MCF 10A (cell line): ENCODE data around the gene SLC16A3. TPM values are rescaled to one million over a fixed set of nuclear protein-coding genes. Genes with fewer than 3 reads are reported as not detected.
A peak's percentile ranks its signal among the peaks of the same experiment; 100 is the strongest.

Source experiments
- BruUV-seq: library from RNA; stranded (reverse); fragments of 400-500 nt; replicated peaks from 2 replicates; lab custom pipeline; 2021; lab: Mats Ljungman, UMichigan
- CTCF ChIA-PET: fragments of 300-600 bp; sonication (Branson Sonifier 250); formaldehyde crosslinking; extraction: SDS; loops from one replicate; lab custom pipeline; 2021; ENCODE audit warnings: antibody characterized with exemption, inconsistent platforms; lab: Yijun Ruan, JAX
- POLR2A ChIA-PET: fragments of 300-600, 350-650 bp; sonication (Branson Sonifier 250); formaldehyde crosslinking; extraction: SDS; loops from one replicate; lab custom pipeline; 2020; ENCODE audit warnings: antibody characterized with exemption, inconsistent platforms; lab: Yijun Ruan, JAX
- DNase-seq: peaks from one replicate; pipeline ENCODE4 v3.0.0-alpha.2; 2018; ENCODE audit not compliant: unreplicated experiment
- H3K27ac Mint-ChIP-seq: one replicate; pipeline ENCODE4 v1.8.0; 2022; ENCODE audit warnings: mild to moderate bottlenecking, low read depth, mixed read lengths; ENCODE audit not compliant: unreplicated experiment
- H3K27me3 Mint-ChIP-seq: one replicate; pipeline ENCODE4 v1.8.0; 2022; ENCODE audit warnings: mixed read lengths; ENCODE audit not compliant: insufficient read depth, unreplicated experiment
- H3K36me3 Mint-ChIP-seq: one replicate; pipeline ENCODE4 v1.8.0; 2022; ENCODE audit warnings: mild to moderate bottlenecking, moderate library complexity, mixed read lengths; ENCODE audit not compliant: insufficient read depth, unreplicated experiment
- H3K4me1 Mint-ChIP-seq: one replicate; pipeline ENCODE4 v1.8.0; 2022; ENCODE audit warnings: mixed read lengths; ENCODE audit not compliant: insufficient read depth, unreplicated experiment
- H3K4me3 Mint-ChIP-seq: one replicate; pipeline ENCODE4 v1.8.0; 2022; ENCODE audit warnings: mild to moderate bottlenecking, moderate library complexity, mixed read lengths; ENCODE audit not compliant: unreplicated experiment
- H3K9me3 Mint-ChIP-seq: one replicate; pipeline ENCODE4 v1.8.0; 2022; ENCODE audit warnings: mixed read lengths; ENCODE audit not compliant: unreplicated experiment
- CTCF ChIP-seq: fragments of 200-600 bp; IDR thresholded peaks from one replicate; pipeline ENCODE4 v1.8.0; 2022; ENCODE audit warnings: antibody characterized with exemption, mild to moderate bottlenecking; ENCODE audit not compliant: unreplicated experiment
- intact Hi-C: fragments of 100-400 bp; cut with micrococcal nuclease; formaldehyde crosslinking; loops from 2 replicates; pipeline ENCODE4 v1.14.1; 2022
- total RNA-seq: library from RNA; stranded (reverse); gene quantifications from 2 replicates; pipeline ENCODE4 v1.2.3, GENCODE V29; 2022

SLC16A3 gene
- total RNA-seq, 1 experiment from 2014 or later, result 350 TPM

- Mint-ChIP-seq H3K36me3 (peaks cover 100% of the 10 kb centered on the region), H3K4me1 (peaks cover 69% of the 10 kb centered on the region), H3K27me3 (no peaks in the 10 kb centered on the region), H3K9me3 (no peaks in the 10 kb centered on the region), H3K4me3 (peak overlapping the region; percentile 31), H3K27ac (peak overlapping the region; percentile 75)
- DNase-seq, result peak; percentile 62
- POLR2A ChIA-PET, result interaction anchor here (0.6 to 6.6 kb wide), 29 partner anchors 8 to 377 kb away, joined by 3 to 66 read pairs (median 5); partner anchors contain the start of genes CD7, CSNK1D, FASN and SECTM1
- no peak for TF ChIP-seq CTCF
- BruUV-seq, result no TSS peak
- CTCF ChIA-PET, result no interaction called here
- intact Hi-C loops, result loop anchor here (5.0 to 10.0 kb wide), 3 partner anchors 35 to 207 kb away; partner anchors contain the start of genes DCXR and RAC3
Measured at GRCh38 chr17:82241926-82242697, 13.3 kb downstream of the SLC16A3 start.

DNA sequence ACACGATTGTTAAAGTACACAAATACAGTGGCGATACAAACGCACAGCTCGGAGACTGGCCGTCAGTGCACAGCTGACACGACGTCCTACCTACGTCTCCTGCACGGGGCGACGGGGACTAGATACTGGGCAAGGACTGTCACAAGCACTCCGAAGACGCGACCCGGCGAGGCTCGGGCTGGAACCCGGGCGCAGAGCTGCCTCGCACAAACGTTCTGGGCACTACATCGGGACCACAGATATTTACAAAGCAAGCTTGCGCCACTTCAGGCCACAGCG is 13.8 kb downstream of the SLC16A3 start:
- Mint-ChIP-seq H3K9me3 (no peaks in the 10 kb centered on the region), H3K27me3 (no peaks in the 10 kb centered on the region), H3K4me3 (peak overlapping the region; percentile 16), H3K27ac (peak overlapping the region; percentile 75), H3K4me1 (peaks cover 66% of the 10 kb centered on the region), H3K36me3 (peaks cover 100% of the 10 kb centered on the region)
- POLR2A ChIA-PET, result interaction anchor here (0.7 to 6.6 kb wide), 20 partner anchors 12 to 253 kb away, joined by 3 to 66 read pairs (median 5); partner anchors contain the start of genes CSNK1D, FASN, SECTM1 and SLC16A3
- no peak for TF ChIP-seq CTCF
- intact Hi-C loops, result loop anchor here (5.0 to 10.0 kb wide), 3 partner anchors 35 to 208 kb away; partner anchors contain the start of genes DCXR and RAC3
- BruUV-seq, result no TSS peak
- CTCF ChIA-PET, result interaction anchor here (0.6 to 0.8 kb wide), 3 partner anchors 37 to 871 kb away, joined by 3 to 4 read pairs (median 3); no protein-coding TSS in a partner anchor
- DNase-seq, result no peak

GRCh38 chr17:82242977-82243647 is 14.3 kb downstream of the SLC16A3 start:
- Mint-ChIP-seq H3K4me3 (peak overlapping the region; percentile 16), H3K9me3 (no peaks in the 10 kb centered on the region), H3K4me1 (peaks cover 69% of the 10 kb centered on the region), H3K27me3 (no peaks in the 10 kb centered on the region), H3K27ac (peak overlapping the region; percentile 75), H3K36me3 (peaks cover 100% of the 10 kb centered on the region)
- TF ChIP-seq CTCF, result no peak
- ChIA-PET CTCF (interaction anchor here (0.6 to 0.8 kb wide), 3 partner anchors 38 to 872 kb away, joined by 3 to 4 read pairs (median 3); no protein-coding TSS in a partner anchor), POLR2A (interaction anchor here (0.6 to 6.6 kb wide), 19 partner anchors 13 to 253 kb away, joined by 3 to 66 read pairs (median 5); partner anchors contain the start of genes CSNK1D, SECTM1 and SLC16A3)
- intact Hi-C loops, result loop anchor here (5.0 to 10.0 kb wide), 3 partner anchors 36 to 208 kb away; partner anchors contain the start of genes DCXR and RAC3
- DNase-seq, result peak; percentile 95
- BruUV-seq, result TSS peak; percentile 2
